Erythroblast (primary cell): ENCODE measurements around the gene RSPRY1.

Source experiments
- GATA1 ChIP-seq: IDR thresholded peaks from 2 replicates; pipeline ENCODE4 v1.6.1; 2011; ENCODE audit warnings: low read depth, mild to moderate bottlenecking, control low read depth, low read length, moderate library complexity
- POLR2A ChIP-seq: IDR thresholded peaks from 2 replicates; pipeline ENCODE4 v1.6.1; 2011; ENCODE audit warnings: mild to moderate bottlenecking, low read length

GRCh38 chr16:57239107-57239506 is 53.0 kb downstream of the RSPRY1 start:
- TF ChIP-seq POLR2A: no peak
- TF ChIP-seq GATA1: no peak
